IgD-negative memory B cell (primary cell): ENCODE results near the gene OTOS. TPM values are rescaled to one million over a fixed set of nuclear protein-coding genes. Genes with fewer than 3 reads are reported as not detected.

Experiments used
- H3K27ac Mint-ChIP-seq, 3 donors: one replicate each; pipeline ENCODE4 v1.8.0; 2020 to 2022; ENCODE audit warnings: mild to moderate bottlenecking in 3 of 3, mixed read lengths in 3 of 3, moderate library complexity in 1 of 3
- H3K27me3 Mint-ChIP-seq: one replicate; pipeline ENCODE4 v1.8.0; 2021; ENCODE audit warnings: mixed read lengths
- H3K36me3 Mint-ChIP-seq: one replicate; pipeline ENCODE4 v1.8.0; 2020; ENCODE audit warnings: mild to moderate bottlenecking, mixed read lengths
- H3K4me1 Mint-ChIP-seq, 3 donors: one replicate each; pipeline ENCODE4 v1.8.0; 2020 to 2022; ENCODE audit warnings: mixed read lengths in 3 of 3, mild to moderate bottlenecking in 1 of 3
- H3K4me3 Mint-ChIP-seq, 4 donors: one replicate each; pipeline ENCODE4 v1.8.0; 2020 to 2022; ENCODE audit warnings: mild to moderate bottlenecking in 4 of 4, mixed read lengths in 4 of 4, moderate library complexity in 3 of 4
- H3K9me3 Mint-ChIP-seq, 3 donors: one replicate each; pipeline ENCODE4 v1.8.0; 2020 to 2021; ENCODE audit warnings: mixed read lengths in 3 of 3, mild to moderate bottlenecking in 1 of 3
- polyA plus RNA-seq: library from polyadenylated mRNA; unstranded; fragments of 300-500 nt; fragmentation: Illumina TruSeq; gene quantifications from one replicate; pipeline ENCODE4 v1.2.3, GENCODE V29; 2021

The OTOS gene
- polyA plus RNA-seq, 1 donor from 2014 or later = not detected

DNA sequence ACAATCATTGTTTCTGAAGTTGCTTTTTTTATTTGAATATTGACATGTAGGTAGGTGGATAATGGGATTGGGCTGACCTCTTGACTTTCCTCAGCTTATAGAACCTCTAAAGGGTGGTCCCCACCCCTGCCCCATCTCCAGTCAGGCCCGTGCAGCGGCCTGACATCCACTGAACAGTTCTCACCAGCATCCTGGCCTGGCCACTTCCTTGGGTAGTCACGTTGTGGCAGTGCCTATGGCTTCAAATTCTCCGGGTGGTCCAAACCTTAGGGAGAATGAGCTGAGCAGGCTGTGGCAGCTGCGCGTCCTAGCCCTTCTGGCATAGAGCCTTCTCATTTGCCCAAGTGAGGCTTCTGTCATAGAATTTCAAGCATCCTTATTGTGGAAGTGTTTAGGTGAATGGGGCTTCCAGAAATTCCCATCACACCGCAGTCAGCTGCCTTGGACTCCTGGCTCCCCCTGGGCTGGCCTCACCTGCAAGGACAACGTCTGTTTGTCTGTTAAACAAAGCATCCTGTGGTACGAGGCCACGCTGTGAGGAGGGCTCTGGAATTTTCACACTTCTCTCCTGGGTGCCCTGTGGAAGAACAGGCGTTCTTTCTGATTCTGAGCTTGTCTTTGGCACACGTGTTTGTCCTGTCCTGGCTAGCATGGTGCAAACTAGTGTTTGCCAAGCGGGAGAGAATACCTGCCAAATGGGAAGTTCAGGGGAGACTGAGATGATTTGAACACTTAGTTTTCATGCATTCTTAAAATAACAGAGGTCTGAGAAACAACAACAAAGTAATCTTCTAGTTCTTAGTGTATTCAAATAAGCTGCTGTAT is 31.8 kb upstream of the OTOS start:
- H3K4me3 Mint-ChIP-seq = peak overlapping the region in 1 of 4 donors; percentile 81
- no peak overlapping the region for H3K27ac Mint-ChIP-seq
- no peaks in the 10 kb centered on the region for H3K4me1 Mint-ChIP-seq
- peaks cover 6% of the 10 kb centered on the region for H3K27me3 Mint-ChIP-seq
- peaks cover 2 to 9% (median 5%) of the 10 kb centered on the region in 3 donors for H3K9me3 Mint-ChIP-seq
- H3K36me3 Mint-ChIP-seq = no peaks in the 10 kb centered on the region

DNA sequence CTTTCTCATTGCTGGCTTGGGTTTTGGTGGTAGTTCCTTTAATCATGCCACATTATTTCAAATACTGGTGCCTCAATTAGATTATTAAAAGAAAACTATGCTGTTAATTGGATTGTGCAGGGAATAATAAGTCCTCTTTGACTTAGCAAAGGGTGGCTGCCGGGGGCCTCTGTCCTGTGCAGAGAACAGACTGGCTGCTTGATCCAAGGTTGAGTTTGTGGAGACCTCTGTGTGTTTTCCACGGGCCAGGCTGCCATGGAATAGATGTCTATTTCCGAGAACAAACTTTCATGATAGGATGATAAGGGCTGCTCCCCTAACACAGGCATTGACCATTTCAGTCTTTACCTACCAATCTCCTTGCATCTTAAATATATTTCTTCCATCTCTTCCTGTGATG is 30.4 kb upstream of the OTOS start:
- Mint-ChIP-seq H3K27me3 (peaks cover 9% of the 10 kb centered on the region), H3K27ac (no peak overlapping the region), H3K4me3 (no peak overlapping the region), H3K9me3 (peaks cover 2 to 9% (median 5%) of the 10 kb centered on the region in 3 donors), H3K36me3 (no peaks in the 10 kb centered on the region), H3K4me1 (no peaks in the 10 kb centered on the region)

DNA sequence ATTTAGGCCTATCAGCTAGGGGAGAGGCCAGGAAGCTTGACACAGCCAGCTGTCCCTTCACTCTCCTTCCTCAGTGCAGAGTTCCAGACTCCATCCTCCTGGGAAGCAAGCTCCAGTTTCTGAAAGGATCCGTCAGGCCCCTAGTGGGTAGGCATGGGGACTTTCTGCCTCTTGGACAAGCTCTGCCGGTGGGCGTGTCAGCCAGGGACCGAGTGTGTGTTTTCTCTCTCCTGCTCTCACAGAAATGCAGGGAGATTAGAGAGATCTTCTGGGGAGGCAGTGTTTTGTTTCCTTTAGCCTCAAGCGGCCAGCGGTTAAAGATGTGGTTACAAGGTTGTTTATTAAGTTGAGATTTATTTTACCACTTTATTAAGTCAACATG is 29.9 kb upstream of the OTOS start:
- Mint-ChIP-seq H3K9me3 (peaks cover 2 to 9% (median 6%) of the 10 kb centered on the region in 3 donors), H3K4me3 (no peak overlapping the region), H3K27ac (no peak overlapping the region), H3K27me3 (peaks cover 9% of the 10 kb centered on the region), H3K36me3 (no peaks in the 10 kb centered on the region), H3K4me1 (no peaks in the 10 kb centered on the region)

DNA sequence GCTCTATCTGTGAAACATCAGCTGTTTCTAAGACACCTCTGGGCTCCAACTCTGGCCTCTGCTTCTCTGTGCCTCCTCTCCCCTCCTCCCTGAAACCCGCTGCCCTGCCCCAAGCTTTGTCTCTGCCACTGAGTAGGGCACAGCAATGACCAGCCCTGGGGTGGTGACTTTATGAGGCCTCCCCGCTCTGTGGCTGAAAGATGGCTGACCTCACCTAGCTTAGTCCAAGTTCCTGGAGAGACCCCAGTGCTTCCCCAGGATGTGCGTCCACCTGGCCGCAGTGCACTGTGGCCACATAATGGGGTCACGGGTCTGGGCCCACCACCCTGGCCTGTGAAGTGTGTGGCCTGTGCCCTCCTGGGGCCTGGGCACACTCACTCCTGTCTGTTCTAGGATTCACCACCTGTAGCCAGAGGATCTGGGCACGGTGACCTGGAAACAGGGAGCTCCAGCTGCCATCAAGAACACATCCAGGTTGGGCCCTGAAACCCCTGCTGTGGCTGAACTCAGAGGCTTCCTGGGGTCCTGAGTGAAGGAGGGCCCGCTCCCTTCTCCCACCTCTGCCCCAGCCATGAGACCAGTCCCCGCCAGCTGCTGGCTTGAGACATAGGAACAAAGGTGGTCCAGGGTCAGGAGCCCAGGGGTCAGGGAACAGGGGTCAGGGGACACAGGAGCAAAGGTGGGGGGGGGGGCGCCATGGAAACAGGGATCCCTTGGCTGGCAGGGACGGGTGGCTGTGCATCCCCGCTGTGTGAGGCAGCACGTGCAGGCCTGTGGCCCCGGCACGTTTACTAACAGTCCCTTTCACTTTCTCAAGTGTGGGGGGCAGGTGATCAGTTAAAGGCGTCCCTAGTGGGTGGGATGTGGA is 29.3 kb upstream of the OTOS start:
- H3K4me1 Mint-ChIP-seq = no peaks in the 10 kb centered on the region
- H3K27ac Mint-ChIP-seq = no peak overlapping the region
- H3K36me3 Mint-ChIP-seq = no peaks in the 10 kb centered on the region
- peaks cover 9% of the 10 kb centered on the region for H3K27me3 Mint-ChIP-seq
- H3K9me3 Mint-ChIP-seq = peaks cover 2 to 9% (median 7%) of the 10 kb centered on the region in 3 donors
- no peak overlapping the region for H3K4me3 Mint-ChIP-seq

DNA sequence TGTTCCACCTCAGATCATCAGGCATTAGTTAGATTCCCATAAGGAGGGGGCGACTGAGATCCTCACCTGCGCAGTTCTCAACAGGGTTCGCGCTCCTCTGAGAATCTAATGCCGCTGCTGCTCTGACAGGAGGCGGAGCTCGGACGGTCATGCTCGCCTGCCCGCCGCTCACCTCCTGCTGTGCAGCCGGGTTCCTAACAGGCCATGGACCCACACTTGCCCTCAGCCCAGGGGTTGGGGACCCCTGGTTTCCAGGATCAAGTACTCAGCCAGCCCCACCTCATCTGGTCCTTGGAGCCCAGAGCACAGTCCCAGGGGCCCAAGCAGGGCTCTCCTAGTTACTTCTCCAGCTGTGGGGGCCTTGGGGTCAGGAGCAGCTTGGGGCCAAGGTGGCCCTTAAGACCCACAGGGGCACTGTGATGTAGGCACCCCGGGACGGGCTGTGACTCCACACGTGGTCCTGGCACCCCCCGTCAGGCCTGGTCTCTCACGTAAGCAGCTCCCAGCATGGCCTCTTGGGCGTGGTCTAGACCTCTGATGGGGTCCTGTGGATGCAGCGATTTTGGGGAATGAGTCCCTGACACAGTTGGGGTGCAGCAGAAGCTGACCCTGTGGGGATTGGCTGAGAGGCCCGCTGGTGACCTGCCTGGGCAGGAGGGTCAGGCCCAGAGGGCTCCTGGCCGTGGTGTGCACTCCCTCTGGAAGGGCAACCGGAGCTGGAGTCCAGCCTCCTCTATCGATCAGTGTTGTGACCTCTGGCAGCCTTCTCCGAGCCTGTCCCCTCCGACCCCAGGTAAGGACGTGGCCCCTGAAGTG is 28.3 kb upstream of the OTOS start:
- Mint-ChIP-seq H3K36me3 (no peaks in the 10 kb centered on the region), H3K9me3 (peaks cover 2 to 9% (median 5%) of the 10 kb centered on the region in 3 donors), H3K27me3 (peaks cover 8% of the 10 kb centered on the region), H3K27ac (no peak overlapping the region), H3K4me3 (no peak overlapping the region), H3K4me1 (no peaks in the 10 kb centered on the region)

DNA sequence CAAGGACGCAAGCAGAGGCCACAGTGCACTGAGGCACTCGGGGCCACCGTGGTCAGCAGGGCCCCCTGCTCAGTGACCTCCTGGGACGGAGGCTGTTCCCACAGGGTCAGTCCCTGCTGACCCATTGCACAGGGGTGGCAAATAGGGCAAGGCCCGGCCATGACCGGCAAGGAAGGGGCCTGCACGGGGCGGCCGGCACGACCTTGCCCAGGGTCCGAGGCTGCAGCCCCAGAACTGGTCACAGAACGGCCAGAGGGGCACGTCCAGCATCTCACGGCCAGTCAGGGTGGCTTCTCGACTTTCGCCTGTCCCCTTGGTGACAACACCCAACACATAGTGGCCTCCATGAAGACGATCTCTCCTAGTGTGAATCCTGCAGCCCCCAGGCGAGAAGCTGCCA is 27.6 kb upstream of the OTOS start:
- H3K4me3 Mint-ChIP-seq = no peak overlapping the region
- peaks cover 0 to 6% (median 4%) of the 10 kb centered on the region in 3 donors for H3K9me3 Mint-ChIP-seq
- H3K4me1 Mint-ChIP-seq = no peaks in the 10 kb centered on the region
- no peak overlapping the region for H3K27ac Mint-ChIP-seq
- H3K36me3 Mint-ChIP-seq = no peaks in the 10 kb centered on the region
- H3K27me3 Mint-ChIP-seq = peaks cover 8% of the 10 kb centered on the region

DNA sequence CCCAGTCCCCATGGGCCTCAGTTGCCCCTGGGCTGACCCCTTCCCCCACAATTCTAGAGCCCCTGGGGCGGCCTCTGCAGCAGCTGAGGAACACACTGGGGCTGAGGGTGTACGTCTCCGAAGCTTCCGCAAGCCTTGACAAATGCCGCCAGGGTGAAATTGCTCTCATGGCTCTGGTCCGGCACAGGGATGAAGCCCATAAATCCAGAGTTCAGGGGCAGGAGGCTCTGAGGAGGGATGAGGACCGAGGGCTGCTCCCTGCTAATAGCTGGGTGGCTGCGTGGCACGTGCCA is 27.1 kb upstream of the OTOS start:
- peaks cover 0 to 2% (median under 1%) of the 10 kb centered on the region in 3 donors for H3K9me3 Mint-ChIP-seq
- H3K36me3 Mint-ChIP-seq = no peaks in the 10 kb centered on the region
- H3K4me3 Mint-ChIP-seq = no peak overlapping the region
- H3K27ac Mint-ChIP-seq = no peak overlapping the region
- H3K27me3 Mint-ChIP-seq = peaks cover 8% of the 10 kb centered on the region
- H3K4me1 Mint-ChIP-seq = no peaks in the 10 kb centered on the region

DNA sequence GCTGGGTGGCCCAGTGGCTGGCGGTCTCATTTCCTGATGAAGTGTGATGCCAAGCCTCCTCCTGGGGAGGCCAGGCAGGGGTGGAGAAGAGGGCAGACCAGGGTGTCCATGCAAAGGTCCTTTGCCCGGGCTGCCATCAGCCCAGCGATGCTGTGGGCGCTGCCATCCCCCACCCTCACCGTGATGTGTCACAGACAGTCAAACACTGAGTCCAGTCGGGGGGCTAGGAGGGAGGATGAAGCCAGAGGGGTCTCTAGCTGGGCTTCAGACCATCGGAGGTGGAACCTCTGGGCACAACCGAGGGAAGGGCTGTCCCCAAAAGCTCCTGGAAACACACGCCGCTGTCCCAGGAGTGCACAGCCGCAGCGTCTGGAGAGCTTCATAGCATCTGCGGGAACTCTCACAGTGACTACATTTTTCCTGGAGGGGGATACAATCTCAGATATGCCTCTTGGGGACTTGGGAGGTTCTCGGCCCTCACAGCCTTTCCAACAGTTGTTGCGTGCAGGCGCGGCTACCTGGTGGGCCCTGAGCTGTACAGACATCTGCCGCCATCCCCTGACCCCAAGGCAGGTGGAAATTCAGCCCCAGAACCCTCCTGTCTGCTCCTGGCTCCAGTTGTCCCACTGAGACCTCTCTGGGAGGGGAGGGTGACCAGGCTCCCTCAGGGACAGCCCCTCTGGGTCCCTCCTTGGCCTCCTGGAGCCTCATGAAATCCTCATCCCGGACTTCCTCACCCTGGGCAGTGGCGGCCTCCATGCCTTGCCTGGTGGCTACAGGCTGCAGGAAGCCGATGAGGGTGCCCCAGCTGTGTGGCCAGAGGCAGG is 26.5 kb upstream of the OTOS start:
- Mint-ChIP-seq H3K27me3 (peaks cover 8% of the 10 kb centered on the region), H3K36me3 (no peaks in the 10 kb centered on the region), H3K4me1 (no peaks in the 10 kb centered on the region), H3K9me3 (peaks cover 0 to 2% (median 0%) of the 10 kb centered on the region in 3 donors), H3K27ac (no peak overlapping the region), H3K4me3 (no peak overlapping the region)

DNA sequence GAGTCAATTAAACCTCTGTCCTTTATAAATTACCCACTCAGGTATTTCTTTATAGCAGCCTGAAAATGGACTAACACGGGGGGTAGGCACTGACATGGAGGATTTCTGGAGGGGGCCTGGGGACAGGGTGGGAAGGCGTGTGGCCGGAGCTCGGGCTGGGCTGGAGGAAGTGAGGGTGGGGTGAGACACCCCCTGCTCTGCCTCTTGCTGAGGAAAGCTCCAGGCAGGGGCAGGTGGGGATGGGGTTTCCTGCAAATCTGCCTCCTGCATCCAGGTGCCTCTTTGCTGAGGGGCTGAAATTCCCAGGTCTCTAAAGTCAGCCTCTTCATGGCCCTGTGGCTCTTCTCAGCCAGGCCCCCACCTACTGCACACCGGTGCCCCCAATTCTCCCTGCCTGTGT is 25.7 kb upstream of the OTOS start:
- Mint-ChIP-seq H3K4me1 (no peaks in the 10 kb centered on the region), H3K4me3 (no peak overlapping the region), H3K27me3 (peaks cover 10% of the 10 kb centered on the region), H3K27ac (peak overlapping the region in 1 of 3 donors; percentile 92), H3K9me3 (peaks cover 0 to 2% (median 0%) of the 10 kb centered on the region in 3 donors), H3K36me3 (no peaks in the 10 kb centered on the region)

DNA sequence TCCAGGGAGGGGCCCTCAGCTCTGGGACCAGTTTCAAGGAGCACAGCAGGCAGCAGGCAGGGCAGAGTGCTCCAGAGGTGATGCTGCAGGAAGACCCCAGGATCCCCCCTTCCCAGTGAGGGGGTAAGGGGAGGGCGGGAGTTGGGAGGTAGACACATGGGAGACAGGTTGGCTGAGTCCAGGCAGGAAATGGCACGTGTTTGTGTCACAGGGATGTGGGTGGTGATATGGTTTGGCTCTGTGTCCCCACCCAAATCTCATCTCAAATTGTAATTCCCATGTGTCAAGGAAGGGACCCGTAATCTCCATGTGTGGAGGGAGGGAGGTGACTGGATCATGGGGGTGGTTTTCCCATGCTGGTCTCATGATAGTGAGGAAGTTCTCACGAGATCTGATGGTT is 25.2 kb upstream of the OTOS start:
- peak overlapping the region in 1 of 4 donors; percentile 63 for H3K4me3 Mint-ChIP-seq

DNA sequence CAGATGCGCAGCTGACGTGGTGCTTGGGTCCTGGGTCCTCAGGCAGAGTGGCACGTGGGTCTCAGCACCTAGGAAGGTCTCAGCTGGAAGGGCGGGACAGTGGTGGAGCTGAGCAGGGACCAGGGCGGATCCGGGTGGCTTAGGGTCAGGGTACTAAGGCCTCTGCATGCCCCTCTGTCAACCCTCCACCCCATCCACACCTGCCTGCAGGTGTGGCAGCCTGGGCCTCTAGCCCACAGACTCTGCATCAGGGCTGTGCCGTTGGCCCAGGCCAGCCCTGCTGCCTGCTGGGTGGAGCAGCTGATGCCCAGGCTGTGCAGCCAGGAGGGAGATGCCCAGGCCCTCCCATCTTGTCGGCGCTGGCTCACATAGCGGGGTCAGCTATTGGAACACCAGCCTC is 24.6 kb upstream of the OTOS start:
- H3K4me1 Mint-ChIP-seq = no peaks in the 10 kb centered on the region
- H3K9me3 Mint-ChIP-seq = peaks cover 0 to 2% (median 0%) of the 10 kb centered on the region in 3 donors
- H3K27me3 Mint-ChIP-seq = peaks cover 13% of the 10 kb centered on the region
- no peak overlapping the region for H3K4me3 Mint-ChIP-seq
- H3K36me3 Mint-ChIP-seq = no peaks in the 10 kb centered on the region
- H3K27ac Mint-ChIP-seq = no peak overlapping the region

More for the DNA sequence above, 25.2 kb upstream of the OTOS start:
- Mint-ChIP-seq H3K4me1 (no peaks in the 10 kb centered on the region), H3K36me3 (no peaks in the 10 kb centered on the region), H3K27ac (peak overlapping the region in 1 of 3 donors; percentile 92), H3K9me3 (peaks cover 0 to 2% (median 0%) of the 10 kb centered on the region in 3 donors), H3K27me3 (peaks cover 10% of the 10 kb centered on the region)

DNA sequence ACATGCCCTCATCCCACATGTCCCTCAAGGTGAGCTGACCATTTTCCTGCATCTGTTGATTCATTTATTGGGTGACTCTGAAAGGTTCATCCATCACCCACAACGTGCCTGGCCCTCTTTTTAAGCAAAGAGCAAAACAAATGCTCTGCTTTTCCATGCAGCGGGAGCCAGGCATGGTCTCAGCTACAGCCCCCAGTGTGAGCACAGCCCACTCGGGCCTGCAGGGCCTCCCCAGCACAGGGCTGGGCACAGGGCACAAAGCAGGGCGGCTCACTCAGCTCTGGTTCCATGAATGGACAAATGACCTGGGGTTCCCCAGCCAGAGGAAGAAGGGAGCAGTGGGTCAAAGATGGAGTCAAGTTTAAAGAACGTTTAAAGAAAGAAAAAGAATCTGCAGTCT is 24.1 kb upstream of the OTOS start:
- Mint-ChIP-seq H3K36me3 (no peaks in the 10 kb centered on the region), H3K27me3 (peaks cover 13% of the 10 kb centered on the region), H3K4me1 (no peaks in the 10 kb centered on the region), H3K4me3 (peak overlapping the region in 1 of 4 donors; percentile 8), H3K27ac (no peak overlapping the region), H3K9me3 (peaks cover 0 to 2% (median 0%) of the 10 kb centered on the region in 3 donors)

DNA sequence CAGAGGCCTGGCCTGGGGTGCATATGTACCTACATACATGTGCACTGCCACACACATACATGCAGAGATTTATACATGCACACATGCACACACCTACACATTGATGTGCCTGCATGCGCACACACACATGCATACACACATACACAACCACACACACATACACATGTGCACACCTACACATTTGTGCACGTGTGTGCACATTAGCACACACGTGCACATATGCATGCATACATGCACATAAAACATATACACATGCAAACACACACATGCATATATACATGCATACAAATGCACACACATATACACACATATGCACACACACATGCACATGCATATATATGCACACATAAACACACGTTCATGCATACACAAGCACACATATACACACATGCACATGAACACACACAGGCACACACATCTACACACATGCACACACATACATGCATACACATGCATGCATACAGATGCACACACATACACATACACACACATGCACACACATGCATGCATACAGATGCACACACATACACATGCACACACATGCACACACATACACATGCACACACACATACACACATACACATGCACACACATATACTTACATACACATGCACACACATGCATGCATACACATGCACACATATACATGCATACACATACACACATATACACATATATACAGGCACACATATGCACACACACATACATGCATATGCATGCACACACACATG is 23.6 kb upstream of the OTOS start:
- Mint-ChIP-seq H3K27me3 (peaks cover 13% of the 10 kb centered on the region), H3K4me3 (peak overlapping the region in 1 of 4 donors; percentile 8), H3K36me3 (no peaks in the 10 kb centered on the region), H3K4me1 (no peaks in the 10 kb centered on the region), H3K9me3 (peaks cover 0 to 2% (median 0%) of the 10 kb centered on the region in 3 donors), H3K27ac (no peak overlapping the region)
